ENCODE data around the gene NRXN3. TPM values are rescaled to one million over a fixed set of nuclear protein-coding genes. Genes with fewer than 3 reads are reported as not detected.

NRXN3 gene
- total and polyA plus RNA-seq, 2 of the 4 experiments (the other 2 are of a cell fraction) = 4.8 to 25.1 TPM

- no peak overlapping the region for H4K91ac ChIP-seq (ENCODE audit: insufficient read depth, low read depth, low read length)
- no peak overlapping the region for H3K14ac ChIP-seq (replicated peaks; ENCODE audit: low read depth, low read length)
- H4K20me1 ChIP-seq (ENCODE audit: insufficient read depth, low read length) = no peaks in the 10 kb centered on the region
- H4K5ac ChIP-seq (ENCODE audit: low read depth, low read length) = no peak overlapping the region
- H4K8ac ChIP-seq (ENCODE audit: low read depth in 2 of 2, low read length in 2 of 2) = no peak overlapping the region
- H2BK5ac ChIP-seq (ENCODE audit: low read depth, low read length, poor library complexity, severe bottlenecking) = no peak overlapping the region
- H2BK120ac ChIP-seq (ENCODE audit: low read depth, low read length) = no peak overlapping the region
- intact Hi-C loops (cut with micrococcal nuclease) = no loop called here
- H2AK9ac ChIP-seq (replicated peaks; ENCODE audit: low read depth, low read length, poor library complexity) = no peak overlapping the region
- no peaks in the 10 kb centered on the region for H3K79me1 ChIP-seq (ENCODE audit: low read depth in 1 of 2, low read length in 2 of 2)
- no peak overlapping the region for H2BK20ac ChIP-seq (ENCODE audit: low read depth, low read length)
- DNase-seq = no peak
- WGBS, 2 experiments (ENCODE audit: extremely low coverage in 2 of 2, insufficient read length in 1 of 2) = no CpG with 5 or more reads among the region's 2 CpGs
- no peaks in the 10 kb centered on the region for H3K9me1 ChIP-seq (ENCODE audit: insufficient read depth, low read length)
- no peak overlapping the region for H3K4me3 ChIP-seq (ENCODE audit: insufficient read depth, low read depth, low read length)
- H3K4me2 ChIP-seq (ENCODE audit: low read depth, low read length) = no peak overlapping the region
- peaks cover 2% of the 10 kb centered on the region; the same call in 1 of the 2 replicates for H3K4me1 ChIP-seq (ENCODE audit: control insufficient read depth, insufficient read depth, low read length)
- H3K27ac ChIP-seq (ENCODE audit: insufficient read depth, low read length) = no peak overlapping the region
- no peaks in the 10 kb centered on the region for H3K36me3 ChIP-seq (ENCODE audit: control insufficient read depth, insufficient read depth, low read length)
- BruUV-seq (replicated peaks) = no TSS peak
- no peak overlapping the region for H2AK5ac ChIP-seq (ENCODE audit: low read depth, low read length)
- no peak overlapping the region for H3K18ac ChIP-seq (ENCODE audit: low read depth, low read length)
- POLR2A ChIA-PET (ENCODE audit: unreplicated experiment) = no interaction called here
- no peak overlapping the region for H3K56ac ChIP-seq (ENCODE audit: extremely low read depth, insufficient read depth, low read length)
- H3K9me3 ChIP-seq (ENCODE audit: control insufficient read depth, insufficient read depth, low read length) = no peaks in the 10 kb centered on the region
- H2AFZ ChIP-seq (replicated peaks; ENCODE audit: low read length, poor library complexity) = no peak overlapping the region
- ATAC-seq (ENCODE audit: low read depth) = no peak
- CTCF ChIA-PET = interaction anchor here (0.8 kb wide), 1 partner anchor 238 kb away, joined by 3 read pairs; no protein-coding TSS in a partner anchor
- in situ Hi-C loops (cut with MboI; ENCODE audit: low sequenced_read_pairs) = loop anchor here (25.0 kb wide), 1 partner anchor 1606 kb away; no protein-coding TSS in a partner anchor
- dilution Hi-C loops (cut with HindIII; ENCODE audit: low sequenced_read_pairs, unreplicated experiment) = no loop called here
- no peak overlapping the region for H3K4ac ChIP-seq (ENCODE audit: low read depth, low read length)
- H3K23ac ChIP-seq (ENCODE audit: low read depth, low read length) = no peak overlapping the region
- no peak overlapping the region for H3K9ac ChIP-seq (ENCODE audit: low read depth, low read length)
- no peak for TF ChIP-seq USF2 (IDR thresholded peaks at IDR 0.05; ENCODE audit: low read depth, low read length)
- no peak for TF ChIP-seq MAZ (IDR thresholded peaks at IDR 0.05; ENCODE audit: borderline replicate concordance, low read depth, low read length)
- no peak for TF ChIP-seq SMC3 (IDR thresholded peaks at IDR 0.05; ENCODE audit: low read depth, low read length)
- no peak for TF ChIP-seq RAD21 (IDR thresholded peaks at IDR 0.05; ENCODE audit: low read length)
- no peak for TF ChIP-seq POLR2A (IDR thresholded peaks at IDR 0.05; ENCODE audit: low read depth, low read length)
- no peak for TF ChIP-seq CTCF (conservative IDR thresholded peaks at IDR 0.05; ENCODE audit: low read depth, low read length)
- no peak for TF ChIP-seq MAFK (IDR thresholded peaks at IDR 0.05; ENCODE audit: low read depth, low read length)
- no peak for TF ChIP-seq RFX5 (IDR thresholded peaks at IDR 0.05; ENCODE audit: low read depth, low read length)
- no peak for TF ChIP-seq NFE2L2 (IDR thresholded peaks at IDR 0.05; ENCODE audit: low read depth, low read length)
- no peak for TF ChIP-seq CHD1 (IDR thresholded peaks at IDR 0.05; ENCODE audit: low read depth, low read length)
- no peak for TF ChIP-seq RCOR1 (IDR thresholded peaks at IDR 0.05; ENCODE audit: insufficient replicate concordance, low read length)
- no peak for TF ChIP-seq CEBPB (IDR thresholded peaks at IDR 0.05; ENCODE audit: low read depth, low read length)
- TF ChIP-seq BHLHE40 (IDR thresholded peaks at IDR 0.05; ENCODE audit: low read depth, low read length) = no peak
- no peak for TF ChIP-seq FOS (IDR thresholded peaks at IDR 0.05; ENCODE audit: low read depth, low read length)
- TF ChIP-seq ELK1 (IDR thresholded peaks at IDR 0.05; ENCODE audit: borderline replicate concordance, low read depth, low read length) = no peak
- H3K27me3 ChIP-seq (ENCODE audit: control insufficient read depth, insufficient read depth, low read length) = no peaks in the 10 kb centered on the region
- no peak overlapping the region for H2BK15ac ChIP-seq (ENCODE audit: low read depth, low read length)
These were observed 1086.2 kb downstream of the NRXN3 start for GRCh38 chr14:79256380-79256779.

All from IMR-90 (cell line).